ENCODE results near the gene CIROP.
"Not testable (repeated sequence)": the region's sequence is repeated elsewhere in the genome, so short reads cannot be mapped to it uniquely, and the experiment has no call there.

The CIROP gene

GRCh38 chr14:23113431-23114119, 8.8 kb upstream of the CIROP start:
- no peak for DNase-seq

- no peak for DNase-seq
Measured at GRCh38 chr14:23112359-23113178, 7.8 kb upstream of the CIROP start.

- no peak for DNase-seq
Measured at GRCh38 chr14:23110579-23111365, 6.0 kb upstream of the CIROP start.

GRCh38 chr14:23109769-23110168, 5.0 kb upstream of the CIROP start:
- DNase-seq: no peak

- not testable (repeated sequence) for DNase-seq
Measured at GRCh38 chr14:23108169-23108568, 3.4 kb upstream of the CIROP start.

- DNase-seq: not testable (repeated sequence)
Measured at GRCh38 chr14:23107620-23108019, 2.8 kb upstream of the CIROP start.

- no peak for DNase-seq
Measured at GRCh38 chr14:23106747-23107045, 1.9 kb upstream of the CIROP start.

- no peak for DNase-seq
Measured at GRCh38 chr14:23105348-23105824, 597 bp upstream of the CIROP start.

GRCh38 chr14:23104070-23104590, 659 bp downstream of the CIROP start:
- no peak for DNase-seq

GRCh38 chr14:23103581-23103980, 1.2 kb downstream of the CIROP start:
- no peak for DNase-seq

GRCh38 chr14:23102801-23103200, 2.0 kb downstream of the CIROP start:
- DNase-seq: no peak

GRCh38 chr14:23101986-23102625, 2.7 kb downstream of the CIROP start:
- DNase-seq: no peak

- no peak for DNase-seq
Measured at GRCh38 chr14:23101213-23101970, 3.4 kb downstream of the CIROP start.

GRCh38 chr14:23099212-23099861, 5.5 kb downstream of the CIROP start:
- DNase-seq: no peak

- DNase-seq: no peak
Measured at GRCh38 chr14:23097786-23098185, 7.0 kb downstream of the CIROP start.

- no peak for DNase-seq
Measured at GRCh38 chr14:23095196-23096108, 9.3 kb downstream of the CIROP start, which contains the start of gene C14orf119. Gene C14orf119 (plus strand): TSS chr14:23095505. CDS start chr14:23097659, 2,154 bp downstream.

- no peak for DNase-seq
Measured at GRCh38 chr14:23094666-23095195, 10.1 kb downstream of the CIROP start, which contains the start of gene ACIN1. Gene ACIN1 (minus strand): TSS chr14:23095136. CDS start chr14:23095112, 24 bp downstream.

- DNase-seq: no peak
Measured at GRCh38 chr14:23093991-23094665, 10.7 kb downstream of the CIROP start.

- DNase-seq: no peak
Measured at GRCh38 chr14:23093526-23093925, 11.3 kb downstream of the CIROP start.
